SHP77 treated with DMSO at 0.1 percent for 48 hours (cell line): Measurements from ENCODE around the gene CDK2.
"Not testable (repeated sequence)": the region's sequence is repeated elsewhere in the genome, so short reads cannot be mapped to it uniquely, and the experiment has no call there.

Source experiments
- DNase-seq: peaks from one replicate; lab custom pipeline; 2025; lab: John Stamatoyannopoulos, UW

Gene CDK2

GRCh38 chr12:55938826-55939501 is 27.7 kb upstream of the CDK2 start:
- no peak for DNase-seq

DNA sequence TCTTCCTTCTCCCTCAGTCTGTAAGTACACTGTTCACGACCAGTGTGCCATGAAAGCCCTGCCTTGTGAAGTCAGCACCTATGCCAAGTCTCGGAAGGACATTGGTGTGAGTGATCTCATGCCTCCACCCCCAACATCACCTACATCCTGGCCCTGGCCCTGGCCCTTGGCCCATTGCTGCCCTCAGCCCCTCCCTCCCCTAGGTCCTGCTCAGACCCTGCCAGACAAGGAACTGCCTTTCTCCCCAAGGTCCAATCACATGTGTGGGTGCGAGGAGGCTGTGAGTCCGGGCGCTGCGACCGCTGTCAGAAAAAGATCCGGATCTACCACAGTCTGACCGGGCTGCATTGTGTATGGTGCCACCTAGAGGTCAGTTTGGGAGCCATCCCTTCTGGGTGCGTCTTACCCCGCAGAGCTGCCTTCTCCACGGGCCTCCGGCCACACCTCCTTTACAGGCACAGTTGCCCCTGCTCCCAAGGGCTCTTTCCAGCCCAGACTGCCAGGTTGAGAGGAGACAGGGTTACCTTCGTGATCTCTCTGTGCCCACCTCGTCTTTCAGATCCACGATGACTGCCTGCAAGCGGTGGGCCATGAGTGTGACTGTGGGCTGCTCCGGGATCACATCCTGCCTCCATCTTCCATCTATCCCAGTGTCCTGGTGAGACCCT is 26.4 kb upstream of the CDK2 start:
- DNase-seq: peak; percentile 55

GRCh38 chr12:55942055-55942454 is 24.6 kb upstream of the CDK2 start:
- DNase-seq: no peak

- no peak for DNase-seq
Observed at GRCh38 chr12:55942577-55943136, 24.0 kb upstream of the CDK2 start.

DNA sequence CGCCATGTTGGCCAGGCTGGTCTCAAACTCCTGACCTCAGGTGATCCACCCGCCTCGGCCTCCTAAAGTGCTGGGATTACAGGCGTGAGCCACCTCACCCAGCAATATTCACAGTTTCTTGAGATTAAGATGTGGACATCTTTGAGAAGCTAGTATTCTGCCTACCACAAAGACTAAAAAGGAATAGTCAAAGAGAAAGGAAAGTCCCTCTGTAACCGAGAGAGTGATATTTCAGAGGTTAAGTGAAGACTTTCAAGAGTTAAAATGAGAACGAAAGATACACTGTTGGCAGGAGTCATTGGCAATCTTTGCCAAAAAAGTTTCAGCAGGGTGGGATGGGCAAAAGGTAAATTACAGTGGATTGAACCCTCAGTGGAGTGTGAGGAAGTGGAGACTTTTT is 20.1 kb upstream of the CDK2 start:
- DNase-seq: no peak

- no peak for DNase-seq
Observed at GRCh38 chr12:55955344-55955743, 11.3 kb upstream of the CDK2 start.

DNA sequence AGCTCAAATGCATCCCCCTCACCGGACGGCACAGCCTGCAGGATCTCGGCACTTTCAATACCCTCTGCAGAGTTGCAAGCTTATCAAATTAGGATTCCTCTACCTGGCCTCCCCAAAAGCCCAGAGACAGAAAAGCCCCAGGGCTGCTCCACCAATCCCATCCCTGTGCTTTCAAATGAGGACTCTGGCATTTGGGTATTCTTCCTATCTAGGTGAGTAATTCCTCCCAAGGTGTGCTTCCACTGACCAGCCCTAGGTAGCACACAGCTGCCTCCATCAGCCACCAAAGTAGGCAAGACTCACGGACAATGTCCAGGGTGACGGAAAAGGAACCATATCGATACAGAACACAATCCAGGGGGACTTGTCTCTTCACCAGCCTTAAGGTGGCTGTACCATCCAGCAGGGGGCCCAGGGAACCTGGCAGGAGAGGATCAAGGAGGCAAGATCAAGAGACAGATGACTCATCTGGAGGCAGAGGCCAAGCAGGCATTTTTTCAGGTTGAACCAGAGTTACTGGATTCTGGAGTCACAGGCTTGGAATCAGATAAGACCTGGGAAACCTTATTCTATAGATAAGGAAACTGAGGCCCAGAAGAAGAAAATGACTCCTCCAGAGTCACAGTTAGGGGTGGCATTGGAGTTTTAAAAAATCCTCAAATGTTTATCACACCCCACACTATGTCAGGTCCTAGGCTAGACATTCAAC is 10.7 kb upstream of the CDK2 start:
- DNase-seq: no peak

- DNase-seq: no peak
Observed at GRCh38 chr12:55957106-55957859, 9.3 kb upstream of the CDK2 start.

DNA sequence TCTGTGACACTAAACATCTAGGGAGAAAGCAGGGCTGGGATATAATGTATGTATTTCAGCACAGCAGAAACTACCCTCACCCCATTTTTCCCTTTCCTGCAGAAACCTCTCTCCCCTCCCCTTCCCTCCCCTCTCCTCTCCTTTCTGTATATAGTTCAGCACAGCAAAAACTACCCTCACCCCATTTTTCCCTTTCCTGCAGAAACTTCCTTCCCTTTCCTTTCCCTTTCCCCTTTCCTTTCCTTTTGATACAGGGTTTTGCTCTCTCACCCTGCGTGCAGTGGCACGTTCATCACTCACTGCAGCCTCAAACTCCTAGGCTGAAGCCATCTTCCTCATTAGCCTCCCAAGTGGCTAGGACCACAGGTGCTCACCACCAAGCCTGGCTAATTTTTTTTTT is 2.9 kb upstream of the CDK2 start:
- DNase-seq: no peak

- no peak for DNase-seq
Observed at GRCh38 chr12:55965240-55965639, 1.4 kb upstream of the CDK2 start.

GRCh38 chr12:55965941-55966407 is 656 bp upstream of the CDK2 start, which contains the start of gene PMEL:
TSS of gene PMEL (minus strand) at chr12:55966042. CDS start at chr12:55966011, 31 bp downstream.
- DNase-seq: no peak

DNA sequence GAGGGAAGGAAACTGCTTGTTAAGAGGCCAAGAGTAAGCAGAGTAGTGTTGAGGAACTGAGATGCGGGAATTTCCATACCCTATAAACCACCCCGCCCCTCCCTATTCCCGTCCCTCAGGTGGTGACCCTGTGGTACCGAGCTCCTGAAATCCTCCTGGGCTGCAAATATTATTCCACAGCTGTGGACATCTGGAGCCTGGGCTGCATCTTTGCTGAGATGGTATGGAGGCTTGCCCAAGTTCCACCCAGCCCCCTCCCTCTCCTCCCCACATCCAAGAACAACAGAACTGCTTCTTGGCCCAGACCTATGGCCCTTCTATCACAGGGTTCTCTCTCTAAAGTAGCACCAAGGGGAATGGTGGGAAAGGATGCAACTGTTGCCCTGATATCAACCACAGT is 2.7 kb downstream of the CDK2 start:
- DNase-seq: no peak

DNA sequence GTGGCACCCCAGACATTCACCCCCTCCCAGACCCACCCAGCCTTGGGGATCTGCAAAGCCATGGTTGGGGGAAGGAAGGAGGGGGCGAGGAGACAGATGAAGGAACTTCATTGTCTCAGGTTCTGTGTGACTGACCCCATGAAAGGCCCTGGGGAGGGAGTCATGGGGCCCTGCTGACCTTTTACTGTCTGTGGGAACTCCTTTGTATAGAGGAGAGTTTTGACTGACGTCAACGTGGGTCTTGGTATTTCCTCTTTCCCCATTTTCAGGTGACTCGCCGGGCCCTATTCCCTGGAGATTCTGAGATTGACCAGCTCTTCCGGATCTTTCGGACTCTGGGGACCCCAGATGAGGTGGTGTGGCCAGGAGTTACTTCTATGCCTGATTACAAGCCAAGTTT is 4.1 kb downstream of the CDK2 start:
- DNase-seq: no peak

GRCh38 chr12:55972042-55972441 is 5.4 kb downstream of the CDK2 start:
- DNase-seq: no peak

- no peak for DNase-seq
Observed at GRCh38 chr12:55972456-55972855, 5.8 kb downstream of the CDK2 start.

GRCh38 chr12:55972911-55973598 is 6.4 kb downstream of the CDK2 start:
- DNase-seq: no peak

- DNase-seq: peak; percentile 99
Observed at GRCh38 chr12:55973599-55974307, 7.1 kb downstream of the CDK2 start, which contains the start of gene RAB5B. TSS of gene RAB5B (plus strand) at chr12:55974078. CDS start at chr12:55986961, 12,883 bp downstream.

GRCh38 chr12:55974308-55974730 is 7.7 kb downstream of the CDK2 start:
- no peak for DNase-seq

- DNase-seq: no peak
Observed at GRCh38 chr12:55978393-55978792, 11.8 kb downstream of the CDK2 start.

DNA sequence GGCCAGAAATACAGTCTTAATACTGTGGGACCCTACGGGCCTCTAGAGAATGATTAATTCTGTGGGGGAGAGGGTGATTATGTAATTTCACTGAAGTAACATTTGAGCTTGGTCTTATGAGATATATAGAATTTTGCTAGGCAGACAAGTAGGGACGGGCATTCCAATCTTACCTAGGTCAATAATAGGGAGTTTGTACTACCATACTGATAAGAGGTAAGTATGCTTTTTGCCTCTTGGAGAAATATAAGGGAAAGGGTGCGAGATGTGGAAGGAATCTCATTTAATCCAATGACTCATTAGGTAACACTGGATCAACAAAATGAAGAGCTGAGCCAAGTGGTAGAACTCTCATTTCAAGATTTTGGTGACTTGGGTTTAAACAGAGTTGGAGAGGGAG is 12.4 kb downstream of the CDK2 start:
- no peak for DNase-seq

DNA sequence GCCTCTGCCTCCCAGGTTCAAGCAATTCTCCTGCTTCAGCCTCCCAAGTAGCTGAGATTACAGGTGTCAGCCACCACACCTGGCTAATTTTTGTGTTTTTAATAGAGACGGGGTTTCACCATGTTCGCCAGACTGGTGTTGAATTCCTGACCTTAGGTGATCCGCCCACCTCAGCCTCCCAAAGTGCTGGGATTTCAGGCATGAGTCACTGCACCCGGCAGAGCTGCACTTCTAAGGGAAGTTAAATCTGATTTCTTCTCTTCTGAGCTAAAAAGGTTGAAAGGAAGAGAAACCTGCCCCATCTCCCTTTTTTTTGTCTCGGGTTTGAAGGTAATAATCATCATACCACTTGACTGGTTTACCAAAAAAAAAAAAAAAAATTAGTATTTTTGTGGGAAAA is 15.3 kb downstream of the CDK2 start:
- not testable (repeated sequence) for DNase-seq
